HL-60 (cell line): ENCODE measurements around the gene PRRX1.

Experiments used
- POLR2AphosphoS5 ChIP-seq: IDR thresholded peaks from 2 replicates; pipeline ENCODE4 v1.6.1; 2012; ENCODE audit warnings: low read depth
- TF ChIP-seq, protein P1 (sequence below): IDR thresholded peaks from one replicate; pipeline ENCODE4 v1.5.1; 2011; ENCODE audit warnings: low read length, control low read depth, inconsistent platforms; ENCODE audit not compliant: insufficient read depth
- TF ChIP-seq, protein P2 (sequence below): IDR thresholded peaks from 2 replicates; pipeline ENCODE4 v1.6.1; 2012; ENCODE audit warnings: low read depth; ENCODE audit not compliant: insufficient replicate concordance

DNA sequence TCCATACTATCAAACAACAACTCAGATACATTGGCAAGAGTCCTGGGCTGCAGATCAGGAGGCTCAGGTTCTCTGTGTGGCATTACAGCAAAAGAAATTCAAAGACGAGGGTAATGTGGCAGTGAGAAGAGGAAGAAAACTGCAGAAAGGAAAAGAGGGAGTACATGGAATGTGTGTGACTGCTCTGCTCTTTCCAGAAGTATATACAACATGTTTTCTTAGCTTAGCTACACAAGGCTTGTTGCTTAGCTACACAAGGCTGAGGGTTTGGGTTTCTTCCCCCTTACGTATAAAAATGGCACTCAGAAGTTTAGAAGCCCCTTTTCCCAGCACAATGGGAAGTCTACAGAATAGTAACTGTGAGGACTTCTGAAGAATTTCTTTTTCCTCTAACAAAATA is 86.0 kb downstream of the PRRX1 start:
- no peak for TF ChIP-seq POLR2AphosphoS5
- TF ChIP-seq, protein P1, sequence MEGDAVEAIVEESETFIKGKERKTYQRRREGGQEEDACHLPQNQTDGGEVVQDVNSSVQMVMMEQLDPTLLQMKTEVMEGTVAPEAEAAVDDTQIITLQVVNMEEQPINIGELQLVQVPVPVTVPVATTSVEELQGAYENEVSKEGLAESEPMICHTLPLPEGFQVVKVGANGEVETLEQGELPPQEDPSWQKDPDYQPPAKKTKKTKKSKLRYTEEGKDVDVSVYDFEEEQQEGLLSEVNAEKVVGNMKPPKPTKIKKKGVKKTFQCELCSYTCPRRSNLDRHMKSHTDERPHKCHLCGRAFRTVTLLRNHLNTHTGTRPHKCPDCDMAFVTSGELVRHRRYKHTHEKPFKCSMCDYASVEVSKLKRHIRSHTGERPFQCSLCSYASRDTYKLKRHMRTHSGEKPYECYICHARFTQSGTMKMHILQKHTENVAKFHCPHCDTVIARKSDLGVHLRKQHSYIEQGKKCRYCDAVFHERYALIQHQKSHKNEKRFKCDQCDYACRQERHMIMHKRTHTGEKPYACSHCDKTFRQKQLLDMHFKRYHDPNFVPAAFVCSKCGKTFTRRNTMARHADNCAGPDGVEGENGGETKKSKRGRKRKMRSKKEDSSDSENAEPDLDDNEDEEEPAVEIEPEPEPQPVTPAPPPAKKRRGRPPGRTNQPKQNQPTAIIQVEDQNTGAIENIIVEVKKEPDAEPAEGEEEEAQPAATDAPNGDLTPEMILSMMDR = no peak
- TF ChIP-seq, protein P2, sequence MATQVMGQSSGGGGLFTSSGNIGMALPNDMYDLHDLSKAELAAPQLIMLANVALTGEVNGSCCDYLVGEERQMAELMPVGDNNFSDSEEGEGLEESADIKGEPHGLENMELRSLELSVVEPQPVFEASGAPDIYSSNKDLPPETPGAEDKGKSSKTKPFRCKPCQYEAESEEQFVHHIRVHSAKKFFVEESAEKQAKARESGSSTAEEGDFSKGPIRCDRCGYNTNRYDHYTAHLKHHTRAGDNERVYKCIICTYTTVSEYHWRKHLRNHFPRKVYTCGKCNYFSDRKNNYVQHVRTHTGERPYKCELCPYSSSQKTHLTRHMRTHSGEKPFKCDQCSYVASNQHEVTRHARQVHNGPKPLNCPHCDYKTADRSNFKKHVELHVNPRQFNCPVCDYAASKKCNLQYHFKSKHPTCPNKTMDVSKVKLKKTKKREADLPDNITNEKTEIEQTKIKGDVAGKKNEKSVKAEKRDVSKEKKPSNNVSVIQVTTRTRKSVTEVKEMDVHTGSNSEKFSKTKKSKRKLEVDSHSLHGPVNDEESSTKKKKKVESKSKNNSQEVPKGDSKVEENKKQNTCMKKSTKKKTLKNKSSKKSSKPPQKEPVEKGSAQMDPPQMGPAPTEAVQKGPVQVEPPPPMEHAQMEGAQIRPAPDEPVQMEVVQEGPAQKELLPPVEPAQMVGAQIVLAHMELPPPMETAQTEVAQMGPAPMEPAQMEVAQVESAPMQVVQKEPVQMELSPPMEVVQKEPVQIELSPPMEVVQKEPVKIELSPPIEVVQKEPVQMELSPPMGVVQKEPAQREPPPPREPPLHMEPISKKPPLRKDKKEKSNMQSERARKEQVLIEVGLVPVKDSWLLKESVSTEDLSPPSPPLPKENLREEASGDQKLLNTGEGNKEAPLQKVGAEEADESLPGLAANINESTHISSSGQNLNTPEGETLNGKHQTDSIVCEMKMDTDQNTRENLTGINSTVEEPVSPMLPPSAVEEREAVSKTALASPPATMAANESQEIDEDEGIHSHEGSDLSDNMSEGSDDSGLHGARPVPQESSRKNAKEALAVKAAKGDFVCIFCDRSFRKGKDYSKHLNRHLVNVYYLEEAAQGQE = no peak
